Erythroblast (primary cell): ENCODE data around the gene HOXC6.

Experiments used
- GATA1 ChIP-seq: IDR thresholded peaks from 2 replicates; pipeline ENCODE4 v1.6.1; 2011; ENCODE audit warnings: low read depth, mild to moderate bottlenecking, control low read depth, low read length, moderate library complexity
- POLR2A ChIP-seq: IDR thresholded peaks from 2 replicates; pipeline ENCODE4 v1.6.1; 2011; ENCODE audit warnings: mild to moderate bottlenecking, low read length

- TF ChIP-seq POLR2A (no peak), GATA1 (no peak)
These were observed 4.1 kb upstream of the HOXC6 start for GRCh38 chr12:54024127-54024526.
